NCI-H146 (cell line): ENCODE results near the gene CCNYL1.
A peak's percentile ranks its signal among the peaks of the same experiment; 100 is the strongest.

Experiments
- DNase-seq: peaks from one replicate; lab custom pipeline; 2025; lab: John Stamatoyannopoulos, UW

CCNYL1 gene

DNA sequence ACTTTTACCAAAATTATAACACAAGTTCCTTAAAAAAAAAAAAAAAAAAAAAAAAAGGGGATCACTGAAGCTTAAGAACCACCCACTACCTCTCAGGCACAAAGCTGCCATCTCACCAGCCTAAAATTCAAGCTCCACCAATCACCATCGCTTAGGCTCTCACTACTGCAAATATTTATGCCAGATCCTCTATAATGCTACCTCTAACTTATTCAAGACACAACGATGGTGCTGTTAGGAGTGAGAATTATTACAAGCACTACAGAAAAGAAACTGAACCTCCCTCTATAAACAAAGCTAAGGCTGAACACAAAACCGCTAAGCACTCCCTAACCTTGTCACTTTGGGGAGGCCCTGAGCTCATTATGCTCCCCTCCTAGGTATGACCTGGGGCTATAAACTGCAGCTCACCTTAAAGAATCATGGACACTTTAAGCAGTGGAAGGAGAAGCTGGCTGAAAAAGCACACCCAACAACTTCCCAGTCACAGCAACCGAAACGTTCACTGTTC is 54.7 kb downstream of the CCNYL1 start:
- no peak for DNase-seq

- no peak for DNase-seq
These were observed 55.4 kb downstream of the CCNYL1 start for GRCh38 chr2:207766697-207767460.

DNA sequence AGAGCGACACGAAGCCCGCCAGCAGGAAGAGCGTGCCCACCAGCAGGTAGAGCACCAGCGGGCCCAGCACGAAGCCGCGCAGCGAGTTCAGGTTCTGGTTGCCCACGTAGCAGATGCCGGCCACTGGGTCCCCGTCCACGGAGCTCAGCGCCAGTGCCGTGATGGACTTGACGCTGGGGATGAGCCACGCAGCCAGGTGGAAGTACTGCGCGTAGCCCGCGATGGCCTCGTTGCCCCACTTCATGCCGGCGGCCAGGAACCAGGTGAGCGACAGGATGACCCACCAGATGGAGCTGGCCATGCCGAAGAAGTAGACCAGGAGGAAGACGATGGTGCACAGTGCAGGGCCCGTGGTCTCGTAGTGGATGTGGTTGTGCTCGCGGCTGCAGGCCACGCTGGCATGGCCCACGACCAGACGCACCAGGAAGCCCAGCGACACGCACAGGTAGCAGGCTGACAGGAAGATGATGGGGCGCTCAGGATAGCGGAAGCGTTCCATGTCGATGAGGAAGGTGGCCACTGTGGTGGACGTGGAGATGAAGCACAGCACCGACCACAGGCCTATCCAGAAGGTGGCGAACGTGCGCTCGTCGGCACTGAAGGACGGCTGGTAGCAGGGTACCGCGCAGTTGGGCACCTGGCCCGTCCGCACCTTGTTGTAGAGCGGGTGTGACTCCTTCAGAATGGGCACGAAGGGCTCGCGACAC is 56.2 kb downstream of the CCNYL1 start:
- DNase-seq: no peak

DNA sequence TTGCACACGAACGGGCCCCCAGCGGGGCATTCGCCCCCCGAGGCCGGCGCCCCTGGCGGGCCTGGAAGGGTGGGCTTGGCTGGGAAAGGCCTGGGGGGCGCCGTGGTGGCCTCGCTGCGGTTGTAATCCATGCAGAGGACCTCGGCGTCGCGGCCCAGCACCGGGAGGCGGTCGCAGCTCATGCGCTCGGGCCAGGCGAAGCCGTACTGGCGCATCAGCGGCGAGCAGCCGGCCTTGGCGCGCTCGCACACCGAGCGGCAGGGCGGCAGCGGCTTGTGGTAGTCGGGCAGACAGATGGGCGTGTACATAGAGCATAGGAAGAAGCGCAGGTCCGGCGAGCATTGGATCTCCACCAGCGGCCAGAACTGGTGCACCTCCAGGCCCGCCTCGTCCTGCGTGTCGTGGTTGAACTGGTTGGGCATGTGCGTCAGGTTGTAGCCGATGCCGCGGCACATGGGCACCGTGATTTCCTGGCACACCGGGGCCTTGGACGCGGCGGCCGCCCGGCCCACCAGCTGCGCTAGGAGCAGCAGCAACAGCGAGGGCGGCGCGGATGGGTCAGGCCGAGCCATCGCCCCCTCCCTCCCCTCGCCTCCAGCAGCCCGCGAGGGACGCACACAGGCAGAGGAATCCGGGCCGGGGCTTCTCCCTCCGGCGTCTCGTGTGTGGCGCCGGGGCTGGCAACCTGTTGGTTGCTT is 56.9 kb downstream of the CCNYL1 start:
- DNase-seq: peak; percentile 55

GRCh38 chr2:207768866-207769596 is 57.6 kb downstream of the CCNYL1 start:
- peak; percentile 22 for DNase-seq

- DNase-seq: no peak
These were observed 59.4 kb downstream of the CCNYL1 start for GRCh38 chr2:207770602-207771404.

GRCh38 chr2:207771421-207771820 is 60.0 kb downstream of the CCNYL1 start:
- DNase-seq: no peak

DNA sequence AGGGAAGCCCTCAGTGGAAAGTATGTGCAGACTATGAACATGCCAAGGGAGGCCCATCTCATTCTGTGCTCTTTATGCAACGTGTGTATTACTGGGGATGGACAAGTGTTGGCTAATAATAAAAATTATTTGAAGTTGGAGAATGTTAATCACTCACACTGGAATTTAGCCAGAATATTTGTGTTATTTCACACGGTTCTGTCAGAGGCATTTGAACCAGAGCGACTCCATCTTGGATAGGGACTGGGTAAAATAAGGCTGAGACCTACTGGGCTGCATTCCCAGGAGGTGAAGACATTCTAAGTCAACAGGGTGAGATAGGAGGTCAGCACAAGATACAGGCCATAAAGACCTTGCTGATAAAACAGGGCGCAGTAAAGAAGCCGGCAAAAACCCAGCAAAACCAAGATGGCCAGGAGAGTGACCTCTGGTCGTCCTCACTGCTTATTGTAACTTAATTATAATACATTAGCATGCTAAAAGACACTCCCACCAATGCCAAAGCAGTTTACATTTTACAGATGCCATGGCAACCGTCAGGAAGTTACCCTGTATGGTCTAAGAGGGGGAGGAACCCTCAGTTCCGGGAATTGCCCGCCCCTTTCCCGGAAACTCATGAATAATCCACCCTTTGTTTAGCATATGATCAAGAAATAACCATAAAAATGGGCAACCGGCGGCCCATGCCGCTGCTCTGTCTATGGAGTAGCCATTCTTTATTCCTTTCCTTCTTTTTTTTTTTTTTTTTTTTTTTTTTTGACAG is 60.8 kb downstream of the CCNYL1 start:
- no peak for DNase-seq

GRCh38 chr2:207772844-207773205 is 61.4 kb downstream of the CCNYL1 start:
- DNase-seq: no peak

DNA sequence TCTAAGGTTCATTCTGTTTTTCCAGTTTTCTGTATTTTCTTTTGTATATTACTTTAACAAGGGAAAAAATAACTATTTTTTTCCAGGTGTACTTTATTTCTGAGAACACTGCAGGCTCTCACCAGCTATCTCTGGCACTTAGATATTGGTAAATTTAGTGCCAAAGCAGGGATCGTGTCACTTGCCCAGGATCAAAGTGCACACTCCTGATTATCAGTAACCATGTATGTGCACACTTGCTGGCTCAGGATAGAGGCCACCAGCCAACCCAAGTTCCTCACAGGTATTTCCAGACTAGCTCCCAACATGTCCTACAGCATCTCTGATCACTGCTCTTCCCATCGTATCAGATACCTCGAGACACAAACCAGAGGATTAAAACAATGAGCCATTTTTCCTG is 64.0 kb downstream of the CCNYL1 start:
- no peak for DNase-seq

DNA sequence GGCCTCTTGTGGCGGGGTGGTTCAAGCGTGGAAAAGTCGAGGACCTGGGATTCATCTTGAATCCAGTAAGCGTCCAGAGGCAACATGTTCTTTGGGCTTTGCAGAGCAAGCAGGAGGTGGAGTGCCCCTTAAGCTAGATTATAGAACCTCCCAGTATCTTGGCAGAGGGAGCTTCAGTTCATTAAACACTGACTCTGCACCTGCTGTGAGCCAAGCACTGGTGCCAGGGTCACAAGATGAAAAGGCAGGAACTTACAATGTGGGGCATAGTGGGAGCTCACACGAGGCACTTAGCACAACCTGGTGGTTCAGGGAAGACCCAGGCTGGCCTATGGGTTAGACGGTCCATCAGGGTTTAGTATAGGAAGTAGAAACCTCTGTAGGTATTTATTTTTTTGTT is 65.7 kb downstream of the CCNYL1 start:
- no peak for DNase-seq

DNA sequence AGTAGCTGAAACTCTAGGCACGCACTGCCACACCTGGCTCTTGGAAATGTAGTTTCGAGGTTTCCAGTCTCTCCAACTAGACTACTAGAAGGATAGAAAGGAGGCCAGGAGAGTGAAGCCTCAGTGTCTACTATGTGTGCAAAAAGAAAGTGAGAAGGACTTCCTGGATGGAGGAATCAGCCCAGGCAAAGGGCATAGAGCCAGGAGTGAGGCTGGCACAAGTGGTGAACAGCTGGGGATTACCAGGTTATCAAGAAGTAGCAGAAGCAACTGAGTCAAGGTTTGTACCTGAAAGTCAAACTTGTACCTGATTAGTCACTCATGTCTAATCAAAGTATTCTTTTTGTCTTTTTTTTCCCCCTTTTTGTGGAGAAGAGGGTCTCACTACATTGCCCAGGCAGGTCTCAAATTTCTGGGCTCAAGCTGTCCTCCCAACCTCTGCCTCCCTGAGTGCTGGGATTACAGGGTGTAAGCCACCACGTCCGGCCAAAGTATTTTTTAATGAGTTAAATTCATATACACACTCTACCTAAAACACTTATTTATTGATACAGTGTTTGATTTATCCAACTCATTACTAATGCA is 67.0 kb downstream of the CCNYL1 start:
- no peak for DNase-seq

- DNase-seq: no peak
These were observed 68.1 kb downstream of the CCNYL1 start for GRCh38 chr2:207779523-207779922.

DNA sequence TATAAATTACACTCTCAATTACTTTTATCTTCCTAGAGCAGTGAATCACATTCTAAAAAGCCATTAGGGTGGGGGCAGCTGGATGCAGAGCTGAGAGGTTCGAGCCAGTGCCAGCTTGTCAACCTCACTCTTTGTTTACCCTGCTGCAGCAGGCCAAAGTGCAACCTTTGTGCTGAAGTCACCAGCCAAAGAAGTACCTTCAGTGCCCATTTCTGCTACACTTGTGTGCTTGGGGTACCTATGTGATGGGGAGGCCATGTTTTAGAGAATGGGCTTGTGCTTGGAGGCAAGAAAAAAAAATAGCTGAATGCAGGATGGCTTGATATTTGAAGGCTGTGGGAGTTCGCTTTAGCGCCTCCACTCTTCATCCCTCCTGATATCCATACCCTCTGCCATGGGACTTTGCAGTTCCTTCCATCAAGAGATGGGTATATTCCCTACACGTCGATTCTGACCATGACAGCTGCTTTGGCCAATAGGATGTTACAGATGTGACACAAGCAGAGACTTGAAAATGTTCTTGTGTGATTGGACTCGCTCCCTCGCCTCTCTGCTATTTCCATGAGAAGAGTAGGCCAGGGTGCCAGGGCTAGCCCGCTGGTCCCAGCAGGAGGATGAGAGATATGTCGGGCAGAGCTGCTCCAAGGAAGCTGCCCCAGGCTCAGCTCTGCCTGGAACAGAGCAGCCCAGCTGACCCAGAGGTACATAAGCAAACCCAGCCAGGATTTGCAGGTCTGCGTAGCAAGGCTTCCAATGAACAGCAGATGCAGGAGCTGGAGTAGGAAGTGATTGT is 71.0 kb downstream of the CCNYL1 start:
- peak; percentile 6 for DNase-seq

GRCh38 chr2:207783514-207783913 is 72.1 kb downstream of the CCNYL1 start:
- DNase-seq: no peak

DNA sequence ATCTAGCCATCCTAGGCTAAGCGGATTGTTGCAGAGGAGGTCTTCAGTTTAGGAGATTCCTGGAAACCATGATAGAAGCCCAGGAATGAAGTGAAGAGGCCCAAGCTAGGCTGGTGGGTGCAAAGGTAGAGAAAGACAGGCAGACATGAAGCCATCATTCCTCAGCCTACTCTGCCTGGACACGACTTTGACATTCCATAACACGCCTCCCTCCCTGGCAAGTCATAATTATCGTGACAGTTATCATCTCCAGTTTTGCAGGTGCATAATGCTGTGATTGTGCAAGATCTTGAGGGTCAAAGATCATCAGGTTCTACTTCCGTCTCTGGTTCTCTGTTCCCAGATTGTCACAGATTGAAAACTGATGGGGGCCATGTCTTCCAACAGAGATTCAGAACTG is 73.5 kb downstream of the CCNYL1 start:
- no peak for DNase-seq

DNA sequence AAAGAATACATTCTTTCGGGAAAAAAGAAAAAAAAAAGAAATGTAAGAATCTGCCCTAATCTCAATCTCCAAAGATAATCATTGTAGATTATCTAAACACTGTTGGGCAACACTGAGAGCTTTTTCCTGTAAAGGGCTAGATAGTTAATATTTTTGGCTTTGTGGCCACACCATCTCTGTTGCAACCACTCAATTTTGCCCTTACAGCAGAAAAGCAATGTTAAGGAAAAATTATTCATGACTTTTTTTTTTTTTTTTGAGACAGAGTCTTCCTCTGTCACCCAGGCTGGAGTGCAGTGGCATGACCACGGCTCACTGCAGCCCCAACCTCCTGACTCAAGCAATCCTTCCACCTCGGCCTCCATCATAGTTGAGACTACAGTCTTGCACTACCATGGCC is 75.6 kb downstream of the CCNYL1 start:
- DNase-seq: no peak

- no peak for DNase-seq
These were observed 76.4 kb downstream of the CCNYL1 start for GRCh38 chr2:207787800-207788199.

- DNase-seq: no peak
These were observed 79.5 kb downstream of the CCNYL1 start for GRCh38 chr2:207790898-207791297.
